Endothelial cell of umbilical vein (primary cell): ENCODE data around the gene FIG4. TPM values are rescaled to one million over a fixed set of nuclear protein-coding genes. Genes with fewer than 3 reads are reported as not detected.

Experiments
- BruUV-seq: library from RNA; stranded (reverse); fragments of 400-500 nt; replicated peaks from 2 replicates; lab custom pipeline; 2021; lab: Mats Ljungman, UMichigan
- CTCF ChIA-PET: fragments of 300-600, 350-600 bp; sonication (Branson Sonifier 250); formaldehyde crosslinking; loops from one replicate; lab custom pipeline; 2021; ENCODE audit warnings: antibody characterized with exemption, inconsistent platforms; lab: Charles Lee
- POLR2A ChIA-PET: fragments of 300-600, 350-600 bp; sonication (Branson Sonifier 250); formaldehyde crosslinking; loops from one replicate; lab custom pipeline; 2021; ENCODE audit warnings: antibody characterized with exemption, inconsistent platforms; lab: Charles Lee
- DNase-seq: peaks from one replicate; pipeline ENCODE4 v3.0.0-alpha.2; 2011; ENCODE audit warnings: low read depth, low spot score
- FAIRE-seq: peaks from 2 replicates; lab custom pipeline; 2011; peaks lifted over from hg19 to GRCh38; lab: Jason Lieb, UNC
- H2AFZ ChIP-seq: 2 replicates; pipeline ENCODE4 v1.6.0; 2012; ENCODE audit warnings: low read depth, low read length, control low read depth, inconsistent platforms
- H3K27ac ChIP-seq: 2 replicates; pipeline ENCODE4 v1.5.1; 2011; ENCODE audit warnings: low read depth, mild to moderate bottlenecking, control low read depth, low read length, moderate library complexity; ENCODE audit not compliant: insufficient read depth
- H3K27me3 ChIP-seq, 2 experiments: 2 replicates each; pipeline versions ENCODE4 v1.6.0 to v1.6.1; 2011; ENCODE audit warnings: low read length in 2 of 2, mixed read lengths in 1 of 2; ENCODE audit not compliant: control insufficient read depth in 2 of 2, insufficient read depth in 2 of 2
- H3K36me3 ChIP-seq, 2 experiments: 2 replicates in 1 of 2; 3 replicates in 1 of 2; pipeline ENCODE4 v1.5.1; 2011; ENCODE audit warnings: low read length in 2 of 2, mild to moderate bottlenecking in 1 of 2, moderate library complexity in 1 of 2; ENCODE audit not compliant: control insufficient read depth in 2 of 2, insufficient read depth in 2 of 2; ENCODE audit errors: extremely low read depth in 1 of 2
- H3K4me1 ChIP-seq: 3 replicates; pipeline ENCODE4 v1.5.1; 2011; ENCODE audit warnings: mild to moderate bottlenecking, low read length; ENCODE audit not compliant: control insufficient read depth, insufficient read depth; ENCODE audit errors: extremely low read depth
- H3K4me2 ChIP-seq: 2 replicates; pipeline ENCODE4 v1.6.1; 2011; ENCODE audit warnings: low read length, control low read depth, mixed read lengths; ENCODE audit not compliant: insufficient read depth
- H3K4me3 ChIP-seq, 3 experiments: fragments of 200-600 bp in 1 of 3; sonication (generic), shearing (Covaris generic) in 1 of 3; replicated peaks in 1 of 3; 2 replicates each; pipeline ENCODE4 v1.5.1; 2011 to 2016; ENCODE audit warnings: control low read depth in 3 of 3, low read length in 3 of 3, mild to moderate bottlenecking in 2 of 3, inconsistent platforms in 1 of 3, low read depth in 1 of 3, moderate library complexity in 1 of 3; ENCODE audit not compliant: insufficient read depth in 1 of 3
- H3K79me2 ChIP-seq: 2 replicates; pipeline ENCODE4 v1.6.0; 2012; ENCODE audit warnings: low read length, inconsistent platforms; ENCODE audit not compliant: control insufficient read depth, insufficient read depth
- H3K9ac ChIP-seq: replicated peaks from 2 replicates; pipeline ENCODE3; 2011; ENCODE audit warnings: low read length, control low read depth; ENCODE audit not compliant: insufficient read depth; ENCODE audit errors: extremely low read depth
- H3K9me1 ChIP-seq: replicated peaks from 3 replicates; pipeline ENCODE4 v1.6.0; 2011; ENCODE audit warnings: mild to moderate bottlenecking, low read length; ENCODE audit not compliant: control insufficient read depth, insufficient read depth; ENCODE audit errors: extremely low read depth
- H3K9me3 ChIP-seq: replicated peaks from 2 replicates; pipeline ENCODE4 v1.5.1; 2012; ENCODE audit warnings: low read length, inconsistent platforms; ENCODE audit not compliant: control insufficient read depth, insufficient read depth
- H4K20me1 ChIP-seq: replicated peaks from 2 replicates; pipeline ENCODE3; 2011; ENCODE audit warnings: mild to moderate bottlenecking, low read length; ENCODE audit not compliant: control insufficient read depth, insufficient read depth; ENCODE audit errors: extremely low read depth
- EZH2 ChIP-seq: IDR thresholded peaks from 2 replicates; pipeline ENCODE4 v1.6.1; 2012; ENCODE audit warnings: borderline replicate concordance, low read depth, mild to moderate bottlenecking, moderate library complexity, low read length, inconsistent platforms; ENCODE audit not compliant: severe bottlenecking
- FOS ChIP-seq: IDR thresholded peaks from 2 replicates; pipeline ENCODE4 v1.6.1; 2011; ENCODE audit warnings: mild to moderate bottlenecking, low read length, moderate library complexity, borderline replicate concordance; ENCODE audit not compliant: insufficient read depth
- GATA2 ChIP-seq: IDR thresholded peaks from 2 replicates; pipeline ENCODE4 v1.7.0; 2011; ENCODE audit warnings: low read depth, mild to moderate bottlenecking, moderate library complexity, mixed read lengths, low read length; ENCODE audit not compliant: insufficient read length, insufficient read depth
- JUN ChIP-seq: IDR thresholded peaks from 2 replicates; pipeline ENCODE4 v1.6.1; 2011; ENCODE audit warnings: borderline replicate concordance, low read depth; ENCODE audit not compliant: insufficient read length, insufficient read depth
- MYC ChIP-seq: IDR thresholded peaks from one replicate; pipeline ENCODE4 v1.6.1; 2011; ENCODE audit warnings: mild to moderate bottlenecking, low read depth, low read length
- POLR2A ChIP-seq: IDR thresholded peaks from 2 replicates; pipeline ENCODE4 v1.6.1; 2012; ENCODE audit warnings: low read depth, mild to moderate bottlenecking, control low read depth, low read length
- POLR2AphosphoS5 ChIP-seq: IDR thresholded peaks from 2 replicates; pipeline ENCODE4 v1.6.1; 2012; ENCODE audit warnings: low read depth, mild to moderate bottlenecking, control low read depth, low read length, moderate library complexity; ENCODE audit not compliant: insufficient read depth
- dilution Hi-C: fragments of 300-500 bp; cut with MboI; formaldehyde crosslinking; loops from one replicate; pipeline ENCODE4 v1.15.0; 2019; ENCODE audit warnings: low sequenced_read_pairs; ENCODE audit not compliant: extremely low pct_ligation_motif_present
- intact Hi-C: fragments of 100-400 bp; cut with micrococcal nuclease; formaldehyde crosslinking; loops from one replicate; pipeline ENCODE4 v1.10.0; 2022
- polyA plus RNA-seq, 4 experiments: library from polyadenylated mRNA; depleted of rRNA in 3 of 4; stranded (reverse) in 3 of 4; unstranded in 1 of 4; fragments of >200 nt; gene quantifications; 2 replicates each; pipeline versions ENCODE4 v1.2.1 to v1.2.3, GENCODE V29; 2011 to 2012; ENCODE audit warnings: missing spikeins in 1 of 4
- total RNA-seq: library from RNA; stranded (reverse); gene quantifications from 2 replicates; pipeline ENCODE4 v1.2.3, GENCODE V29; 2021
- TF ChIP-seq, protein P1 (sequence below): IDR thresholded peaks from 2 replicates; pipeline ENCODE4 v1.6.1; 2011; ENCODE audit not compliant: insufficient read depth, insufficient read length
- TF ChIP-seq, protein P2 (sequence below), 2 donors: IDR thresholded peaks; 1 replicate in 1 of 2; 2 replicates in 1 of 2; pipeline ENCODE4 v1.5.1; 2011; ENCODE audit warnings: low read length in 2 of 2, mild to moderate bottlenecking in 2 of 2, moderate library complexity in 2 of 2, control low read depth in 1 of 2, inconsistent platforms in 1 of 2, low read depth in 1 of 2; ENCODE audit not compliant: insufficient read depth in 1 of 2; ENCODE audit errors: extremely low read depth in 1 of 2

FIG4 gene
- total and polyA plus RNA-seq, 2 donors (not counting 3 experiments of a cell fraction or from before 2014, with no cell fraction given), result 7.9 to 12.2 TPM

DNA sequence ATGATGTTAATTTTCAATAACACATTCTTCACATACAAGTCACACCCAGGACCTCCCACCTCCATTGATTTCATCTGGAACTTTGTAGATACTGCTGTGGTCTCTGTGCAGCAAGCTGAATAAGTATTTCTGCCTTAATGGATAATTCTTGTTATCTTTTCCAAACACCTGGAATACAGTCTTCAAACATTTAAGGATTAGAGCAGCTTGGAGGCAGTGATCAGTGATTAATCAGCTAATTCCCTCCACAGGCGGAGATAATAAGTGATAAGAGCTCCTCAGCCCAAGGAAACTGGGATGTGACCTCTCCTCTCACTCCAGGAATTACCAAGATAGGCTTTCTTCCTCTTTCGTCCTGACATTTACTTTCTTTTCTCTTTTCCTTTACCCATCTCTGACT is 110.7 kb downstream of the FIG4 start:
- Histone ChIP-seq H3K9ac (no peak overlapping the region), H3K9me3 (no peaks in the 10 kb centered on the region), H3K79me2 (no peaks in the 10 kb centered on the region), H4K20me1 (no peaks in the 10 kb centered on the region), H3K4me2 (no peak overlapping the region), H3K4me1 (no peaks in the 10 kb centered on the region), H2AFZ (no peak overlapping the region), H3K27me3 (no peaks in the 10 kb centered on the region), H3K4me3 (no peak overlapping the region), H3K27ac (no peak overlapping the region), H3K9me1 (no peaks in the 10 kb centered on the region), H3K36me3 (no peaks in the 10 kb centered on the region)
- intact Hi-C loops, result no loop called here
- BruUV-seq, result no TSS peak
- dilution Hi-C loops, result no loop called here
- DNase-seq, result no peak
- TF ChIP-seq, protein P1, sequence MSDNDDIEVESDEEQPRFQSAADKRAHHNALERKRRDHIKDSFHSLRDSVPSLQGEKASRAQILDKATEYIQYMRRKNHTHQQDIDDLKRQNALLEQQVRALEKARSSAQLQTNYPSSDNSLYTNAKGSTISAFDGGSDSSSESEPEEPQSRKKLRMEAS, result no peak
- no peak for TF ChIP-seq EZH2
- no peak for TF ChIP-seq POLR2A
- no peak for TF ChIP-seq FOS
- TF ChIP-seq JUN, result no peak
- TF ChIP-seq POLR2AphosphoS5, result no peak
- TF ChIP-seq, protein P2, sequence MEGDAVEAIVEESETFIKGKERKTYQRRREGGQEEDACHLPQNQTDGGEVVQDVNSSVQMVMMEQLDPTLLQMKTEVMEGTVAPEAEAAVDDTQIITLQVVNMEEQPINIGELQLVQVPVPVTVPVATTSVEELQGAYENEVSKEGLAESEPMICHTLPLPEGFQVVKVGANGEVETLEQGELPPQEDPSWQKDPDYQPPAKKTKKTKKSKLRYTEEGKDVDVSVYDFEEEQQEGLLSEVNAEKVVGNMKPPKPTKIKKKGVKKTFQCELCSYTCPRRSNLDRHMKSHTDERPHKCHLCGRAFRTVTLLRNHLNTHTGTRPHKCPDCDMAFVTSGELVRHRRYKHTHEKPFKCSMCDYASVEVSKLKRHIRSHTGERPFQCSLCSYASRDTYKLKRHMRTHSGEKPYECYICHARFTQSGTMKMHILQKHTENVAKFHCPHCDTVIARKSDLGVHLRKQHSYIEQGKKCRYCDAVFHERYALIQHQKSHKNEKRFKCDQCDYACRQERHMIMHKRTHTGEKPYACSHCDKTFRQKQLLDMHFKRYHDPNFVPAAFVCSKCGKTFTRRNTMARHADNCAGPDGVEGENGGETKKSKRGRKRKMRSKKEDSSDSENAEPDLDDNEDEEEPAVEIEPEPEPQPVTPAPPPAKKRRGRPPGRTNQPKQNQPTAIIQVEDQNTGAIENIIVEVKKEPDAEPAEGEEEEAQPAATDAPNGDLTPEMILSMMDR (IDR thresholded peaks at IDR 0.05; ENCODE audit: extremely low read depth in 1 of 2, insufficient read depth in 1 of 2, low read depth in 1 of 2, low read length in 2 of 2), result no peak
- no peak for TF ChIP-seq MYC
- no peak for TF ChIP-seq GATA2
- POLR2A ChIA-PET, result no interaction called here
- FAIRE-seq, result no peak
- CTCF ChIA-PET, result no interaction called here
